ENCODE measurements around the gene RASGRF2. TPM values are rescaled to one million over a fixed set of nuclear protein-coding genes. Genes with fewer than 3 reads are reported as not detected.

The RASGRF2 gene
- total RNA-seq, 2 experiments from 2014 or later: 0.06 to 0.13 TPM

DNA sequence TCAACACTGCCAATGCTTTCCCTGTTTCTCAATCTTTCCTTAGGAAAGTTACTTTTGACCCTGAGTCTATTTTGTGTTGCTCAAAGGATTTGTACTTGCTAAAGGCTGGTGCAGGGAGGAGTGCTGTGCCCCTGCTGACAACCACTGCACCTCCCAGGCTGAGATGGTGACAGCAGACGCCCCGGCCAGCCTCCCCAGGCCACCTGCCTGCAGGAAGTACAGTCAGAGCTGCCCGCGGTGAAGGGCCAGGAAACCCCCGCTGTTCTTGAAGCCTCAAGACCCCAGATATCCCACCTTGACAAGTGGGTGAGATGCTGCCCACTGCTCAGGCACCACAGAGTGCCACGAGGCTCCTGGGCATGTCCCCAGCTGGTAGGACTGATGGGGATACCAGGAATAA, 228.8 kb downstream of the RASGRF2 start:
- Histone ChIP-seq H3K9me3 (ENCODE audit: low read length) (no peaks in the 10 kb centered on the region), H2AFZ (ENCODE audit: low read length) (no peak overlapping the region), H3K36me3 (ENCODE audit: insufficient read depth, low read length) (no peaks in the 10 kb centered on the region), H3K4me3 (ENCODE audit: low read depth, low read length, poor library complexity, severe bottlenecking) (no peak overlapping the region), H3K27ac (ENCODE audit: low read depth, low read length, poor library complexity, severe bottlenecking) (no peak overlapping the region), H3K4me2 (ENCODE audit: low read length) (no peak overlapping the region), H3K4me1 (ENCODE audit: insufficient read depth, low read length, poor library complexity, severe bottlenecking) (no peaks in the 10 kb centered on the region), H4K20me1 (ENCODE audit: insufficient read depth, low read length) (no peaks in the 10 kb centered on the region), H3K79me2 (ENCODE audit: insufficient read depth, low read depth, low read length) (no peaks in the 10 kb centered on the region), H3K9me2 (ENCODE audit: insufficient read depth, low read length) (no peaks in the 10 kb centered on the region)
- POLR2A ChIA-PET: interaction anchor here (0.6 to 1.0 kb wide), 3 partner anchors 16 to 711 kb away, joined by 3 to 5 read pairs (median 4); no protein-coding TSS in a partner anchor
- no peak for DNase-seq (ENCODE audit: low spot score)
- CTCF ChIA-PET (ENCODE audit: unreplicated experiment): no interaction called here
- no peak for TF ChIP-seq CTCF (conservative IDR thresholded peaks at IDR 0.05; ENCODE audit: low read length)
- no peak for TF ChIP-seq EZH2phosphoT487 (IDR thresholded peaks at IDR 0.05; ENCODE audit: borderline replicate concordance, low read depth, low read length)
- BruUV-seq (replicated peaks): no TSS peak
- intact Hi-C loops (cut with micrococcal nuclease; ENCODE audit: unreplicated experiment): no loop called here

DNA sequence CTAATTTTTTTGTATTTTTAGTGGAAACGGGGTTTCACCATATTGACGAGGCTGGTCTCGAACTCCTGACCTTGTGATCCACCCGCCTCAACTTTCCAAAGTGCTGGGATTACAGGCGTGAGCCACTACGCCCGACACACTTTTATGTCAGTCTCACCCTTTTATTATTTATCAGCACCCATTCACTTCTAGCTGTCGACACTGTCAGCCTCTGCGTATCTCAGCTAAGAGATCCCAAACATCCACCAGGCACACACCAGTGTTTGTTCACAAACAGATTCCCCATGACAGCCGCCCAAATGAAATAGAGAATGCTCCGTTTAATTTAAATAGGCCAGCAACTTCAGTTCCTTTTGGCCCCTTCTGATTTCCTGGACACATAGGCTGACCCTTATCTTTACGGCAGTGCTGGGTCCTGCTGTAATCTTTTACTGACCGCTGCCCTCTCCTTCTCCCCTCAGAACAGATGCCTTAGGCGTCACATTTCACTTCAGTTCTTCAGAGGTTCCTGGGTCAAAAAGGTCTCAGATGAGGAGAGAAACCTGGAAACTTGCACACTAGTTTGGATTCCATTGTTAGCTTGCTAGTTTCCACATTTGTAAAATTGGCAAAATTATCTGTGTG, 229.8 kb downstream of the RASGRF2 start:
- intact Hi-C loops (cut with micrococcal nuclease; ENCODE audit: unreplicated experiment): no loop called here
- Histone ChIP-seq H3K79me2 (ENCODE audit: insufficient read depth, low read depth, low read length) (no peaks in the 10 kb centered on the region), H3K9me3 (ENCODE audit: low read length) (no peaks in the 10 kb centered on the region), H2AFZ (ENCODE audit: low read length) (no peak overlapping the region), H3K4me2 (ENCODE audit: low read length) (no peak overlapping the region), H4K20me1 (ENCODE audit: insufficient read depth, low read length) (no peaks in the 10 kb centered on the region), H3K27ac (ENCODE audit: low read depth, low read length, poor library complexity, severe bottlenecking) (no peak overlapping the region), H3K4me3 (ENCODE audit: low read depth, low read length, poor library complexity, severe bottlenecking) (no peak overlapping the region), H3K4me1 (ENCODE audit: insufficient read depth, low read length, poor library complexity, severe bottlenecking) (no peaks in the 10 kb centered on the region), H3K9me2 (ENCODE audit: insufficient read depth, low read length) (no peaks in the 10 kb centered on the region), H3K36me3 (ENCODE audit: insufficient read depth, low read length) (no peaks in the 10 kb centered on the region)
- DNase-seq (ENCODE audit: low spot score): no peak
- BruUV-seq (replicated peaks): no TSS peak
- CTCF ChIA-PET (ENCODE audit: unreplicated experiment): interaction anchor here (1.1 kb wide), 1 partner anchor 12 kb away, joined by 3 read pairs; no protein-coding TSS in a partner anchor
- TF ChIP-seq EZH2phosphoT487 (IDR thresholded peaks at IDR 0.05; ENCODE audit: borderline replicate concordance, low read depth, low read length) (no peak), CTCF (conservative IDR thresholded peaks at IDR 0.05; ENCODE audit: low read length) (no peak)
- POLR2A ChIA-PET: interaction anchor here (1.0 kb wide), 1 partner anchor 15 kb away, joined by 5 read pairs; no protein-coding TSS in a partner anchor

DNA sequence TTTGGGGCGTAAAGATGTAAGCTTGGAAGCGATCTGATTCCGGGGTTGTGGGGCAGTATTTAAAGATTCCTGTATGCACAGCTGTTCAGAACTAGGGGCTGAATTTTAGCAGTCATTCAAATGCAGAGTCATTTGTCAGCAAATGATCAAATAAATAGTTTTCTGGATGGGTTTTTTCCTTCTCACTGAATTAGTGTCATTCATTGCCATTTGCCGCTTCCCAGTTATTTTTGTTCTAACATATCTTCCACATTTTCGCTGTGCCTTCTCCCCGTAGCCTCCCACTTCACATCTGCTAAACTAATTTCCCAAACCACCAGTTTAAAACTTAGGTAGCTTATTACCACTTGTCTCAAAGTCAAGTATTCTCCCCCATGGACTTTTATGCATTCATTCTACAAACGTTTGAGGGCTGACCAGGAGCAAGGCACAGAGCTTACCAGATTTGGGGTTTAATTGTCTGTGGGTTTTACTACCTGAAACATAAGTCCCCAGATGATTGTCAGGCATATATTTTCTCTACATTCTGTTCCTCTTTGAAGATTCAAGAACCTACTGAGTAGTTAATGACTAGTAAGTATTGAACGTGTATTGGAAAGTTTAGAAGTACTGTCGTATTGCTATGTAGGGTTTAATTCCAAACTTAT, 231.7 kb downstream of the RASGRF2 start:
- ChIA-PET POLR2A (interaction anchor here (1.0 kb wide), 1 partner anchor 81 kb away, joined by 4 read pairs; no protein-coding TSS in a partner anchor), CTCF (ENCODE audit: unreplicated experiment) (no interaction called here)
- Histone ChIP-seq H4K20me1 (ENCODE audit: insufficient read depth, low read length) (no peaks in the 10 kb centered on the region), H2AFZ (ENCODE audit: low read length) (no peak overlapping the region), H3K4me2 (ENCODE audit: low read length) (no peak overlapping the region), H3K27ac (ENCODE audit: low read depth, low read length, poor library complexity, severe bottlenecking) (no peak overlapping the region), H3K9me2 (ENCODE audit: insufficient read depth, low read length) (no peaks in the 10 kb centered on the region), H3K79me2 (ENCODE audit: insufficient read depth, low read depth, low read length) (no peaks in the 10 kb centered on the region), H3K4me3 (ENCODE audit: low read depth, low read length, poor library complexity, severe bottlenecking) (no peak overlapping the region), H3K9me3 (ENCODE audit: low read length) (no peaks in the 10 kb centered on the region), H3K36me3 (ENCODE audit: insufficient read depth, low read length) (no peaks in the 10 kb centered on the region), H3K4me1 (ENCODE audit: insufficient read depth, low read length, poor library complexity, severe bottlenecking) (no peaks in the 10 kb centered on the region)
- TF ChIP-seq EZH2phosphoT487 (IDR thresholded peaks at IDR 0.05; ENCODE audit: borderline replicate concordance, low read depth, low read length) (no peak), CTCF (conservative IDR thresholded peaks at IDR 0.05; ENCODE audit: low read length) (no peak)
- no peak for DNase-seq (ENCODE audit: low spot score)
- BruUV-seq (replicated peaks): no TSS peak
- intact Hi-C loops (cut with micrococcal nuclease; ENCODE audit: unreplicated experiment): no loop called here
